NAMALWA (cell line): ENCODE data around the gene ARHGAP19.
"Not testable (repeated sequence)": the region's sequence is repeated elsewhere in the genome, so short reads cannot be mapped to it uniquely, and the experiment has no call there.

ENCODE experiments used
- DNase-seq: peaks from one replicate; pipeline ENCODE4 v3.0.0-alpha.2; 2015; ENCODE audit warnings: low spot score

ARHGAP19 gene

GRCh38 chr10:97279121-97279815, 13.2 kb downstream of the ARHGAP19 start:
- DNase-seq, result no peak

GRCh38 chr10:97278491-97278989, 13.9 kb downstream of the ARHGAP19 start:
- peak; percentile 79 for DNase-seq

- DNase-seq, result no peak
Observed at GRCh38 chr10:97277551-97277950, 14.9 kb downstream of the ARHGAP19 start.

GRCh38 chr10:97274828-97275227, 17.6 kb downstream of the ARHGAP19 start:
- DNase-seq, result no peak

- no peak for DNase-seq
Observed at GRCh38 chr10:97273700-97274099, 18.7 kb downstream of the ARHGAP19 start.

- DNase-seq, result no peak
Observed at GRCh38 chr10:97270523-97271154, 21.8 kb downstream of the ARHGAP19 start.

GRCh38 chr10:97267671-97268070, 24.8 kb downstream of the ARHGAP19 start:
- no peak for DNase-seq

GRCh38 chr10:97265095-97265494, 27.3 kb downstream of the ARHGAP19 start:
- not testable (repeated sequence) for DNase-seq

GRCh38 chr10:97263971-97264370, 28.5 kb downstream of the ARHGAP19 start:
- DNase-seq, result no peak

- no peak for DNase-seq
Observed at GRCh38 chr10:97261656-97262055, 30.8 kb downstream of the ARHGAP19 start.

GRCh38 chr10:97261183-97261582, 31.3 kb downstream of the ARHGAP19 start:
- DNase-seq, result no peak

- DNase-seq, result no peak
Observed at GRCh38 chr10:97259119-97259518, 33.3 kb downstream of the ARHGAP19 start.

GRCh38 chr10:97256356-97256755, 36.1 kb downstream of the ARHGAP19 start:
- DNase-seq, result no peak

- no peak for DNase-seq
Observed at GRCh38 chr10:97255512-97256293, 36.7 kb downstream of the ARHGAP19 start.

GRCh38 chr10:97254694-97255093, 37.7 kb downstream of the ARHGAP19 start:
- DNase-seq, result no peak

GRCh38 chr10:97250952-97251351, 41.5 kb downstream of the ARHGAP19 start:
- DNase-seq, result no peak

GRCh38 chr10:97243836-97244235, 48.6 kb downstream of the ARHGAP19 start:
- DNase-seq, result no peak

GRCh38 chr10:97238855-97239254, 53.6 kb downstream of the ARHGAP19 start:
- DNase-seq, result no peak

- DNase-seq, result no peak
Observed at GRCh38 chr10:97235353-97235752, 57.1 kb downstream of the ARHGAP19 start.

GRCh38 chr10:97234400-97234799, 58.0 kb downstream of the ARHGAP19 start:
- peak; percentile 61 for DNase-seq

GRCh38 chr10:97230146-97230545, 62.3 kb downstream of the ARHGAP19 start:
- DNase-seq, result no peak

GRCh38 chr10:97229322-97230015, 63.0 kb downstream of the ARHGAP19 start:
- no peak for DNase-seq
